Activated CD8-positive, alpha-beta memory T cell treated with anti-CD3 and anti-CD28 coated beads, Interleukin-2, amount 50 U/mL, for 4 hours (primary cell): ENCODE results near the gene MCU.
"Not testable (repeated sequence)": the region's sequence is repeated elsewhere in the genome, so short reads cannot be mapped to it uniquely, and the experiment has no call there.

Experiments
- DNase-seq: peaks from one replicate; pipeline ENCODE4 v3.0.0-alpha.2; 2020

The MCU gene

DNA sequence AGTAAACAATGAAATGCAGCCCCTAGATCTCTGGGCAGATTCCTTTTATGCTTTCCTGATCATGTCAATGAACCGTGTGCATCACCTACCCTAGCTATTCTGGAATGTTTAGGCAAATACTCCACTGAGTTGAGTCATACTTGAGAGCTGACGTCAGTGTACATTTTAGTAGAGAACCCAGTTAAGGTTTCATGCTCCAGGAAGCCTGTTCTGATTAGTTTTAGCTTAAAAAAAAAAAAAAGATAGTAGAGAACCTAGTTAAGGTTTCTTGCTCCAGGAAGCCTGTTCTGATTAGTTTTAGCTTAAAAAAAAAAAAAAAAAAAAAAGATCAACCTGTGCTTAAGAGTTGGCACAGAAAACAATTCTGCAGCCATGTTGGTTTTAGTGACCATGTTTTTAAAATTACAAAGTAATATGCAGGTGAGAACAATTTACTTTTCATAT lies 3.7 kb upstream of the MCU start:
- DNase-seq: no peak

DNA sequence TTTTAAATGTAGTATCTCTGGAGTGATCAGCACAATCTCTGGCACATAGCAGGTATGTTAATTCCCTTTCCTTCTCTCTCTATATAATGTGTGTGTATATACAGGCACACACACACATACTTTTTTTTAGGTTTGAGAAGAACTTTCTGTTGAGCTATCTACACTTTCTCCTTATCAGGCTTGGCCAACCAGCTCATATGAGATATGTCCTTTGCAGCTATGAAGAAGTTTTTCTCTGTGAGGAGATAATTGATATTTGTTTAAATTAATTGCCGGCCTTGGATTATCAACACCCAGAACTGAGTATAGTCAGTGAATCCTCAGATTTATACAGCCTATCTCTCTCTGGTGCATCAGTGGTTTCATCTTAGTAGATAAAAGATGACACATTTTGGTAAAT lies 2.3 kb upstream of the MCU start:
- no peak for DNase-seq

DNA sequence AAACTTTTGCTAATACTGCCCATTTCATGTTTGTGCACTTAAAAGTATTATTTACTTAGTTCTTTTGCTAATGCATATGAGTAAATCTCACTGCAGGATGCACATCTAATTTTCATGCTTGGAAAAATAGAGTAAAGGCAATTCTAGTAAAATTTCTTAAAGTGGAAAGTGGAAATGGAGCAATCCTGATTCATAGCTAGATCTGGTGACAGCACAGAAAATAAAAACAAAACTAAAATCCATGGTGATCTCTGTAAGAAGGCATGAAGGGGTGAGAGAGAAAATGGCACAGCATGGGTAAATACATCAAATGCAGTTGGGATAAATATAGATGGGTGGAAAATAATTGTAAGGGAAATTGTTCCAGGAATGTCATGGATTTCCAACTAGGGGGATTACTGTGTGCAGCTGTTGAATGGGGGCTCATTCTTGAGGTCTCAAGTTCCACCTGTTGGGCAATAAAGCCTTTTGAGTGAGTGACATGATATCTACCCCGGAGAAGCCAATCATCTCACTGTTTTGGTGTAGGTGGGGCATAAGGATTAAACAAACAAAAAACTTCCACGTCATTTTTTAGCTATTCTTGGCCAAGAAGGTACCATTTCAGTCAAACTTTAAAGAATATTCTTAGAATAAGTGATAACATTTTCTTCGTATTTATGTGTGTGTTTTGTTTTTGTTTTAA lies 1.7 kb upstream of the MCU start:
- DNase-seq: no peak

- no peak for DNase-seq
These were observed 477 bp upstream of the MCU start for GRCh38 chr10:72691470-72691862.

- DNase-seq: no peak
These were observed 726 bp downstream of the MCU start for GRCh38 chr10:72692744-72692993.

DNA sequence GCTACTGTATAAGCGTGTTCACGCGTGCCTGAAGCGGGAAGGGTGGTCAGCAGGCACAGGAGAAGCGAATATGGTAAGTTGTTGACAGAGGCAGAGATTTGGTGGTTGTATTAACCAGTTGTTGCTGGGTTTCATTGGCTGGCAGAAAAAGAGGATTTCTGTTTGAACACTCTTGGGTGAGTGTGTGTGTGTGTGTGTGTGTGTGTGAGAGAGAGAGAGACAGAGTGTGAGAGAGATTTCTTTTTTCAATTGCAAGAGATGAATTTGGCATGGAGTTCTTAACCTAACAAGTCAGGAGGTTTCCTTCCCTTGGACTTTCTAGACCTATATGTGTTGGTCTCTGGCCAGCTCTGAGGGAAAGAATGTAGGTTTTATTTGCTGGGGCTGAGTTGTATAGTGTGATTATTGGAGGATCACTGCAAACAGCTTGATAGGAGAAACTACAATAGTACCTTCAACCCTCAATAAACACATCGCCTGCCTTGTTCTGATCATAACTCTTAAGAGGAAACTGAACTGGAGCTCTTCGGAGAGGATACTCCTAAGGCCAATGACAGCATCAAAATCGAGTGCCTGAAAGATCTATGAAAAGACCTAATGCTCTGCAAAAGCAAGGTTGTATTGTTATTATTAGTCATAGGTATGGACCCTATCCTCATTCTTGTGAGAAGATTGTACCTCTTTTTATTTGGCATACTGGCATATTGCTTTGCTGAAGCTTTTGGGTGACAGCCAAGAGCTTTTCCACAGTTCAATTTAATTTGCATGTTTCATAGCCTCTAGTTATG lies 1.2 kb downstream of the MCU start:
- DNase-seq: no peak

GRCh38 chr10:72694476-72695369 lies 2.8 kb downstream of the MCU start:
- no peak for DNase-seq

- DNase-seq: no peak
These were observed 3.6 kb downstream of the MCU start for GRCh38 chr10:72695496-72695895.

DNA sequence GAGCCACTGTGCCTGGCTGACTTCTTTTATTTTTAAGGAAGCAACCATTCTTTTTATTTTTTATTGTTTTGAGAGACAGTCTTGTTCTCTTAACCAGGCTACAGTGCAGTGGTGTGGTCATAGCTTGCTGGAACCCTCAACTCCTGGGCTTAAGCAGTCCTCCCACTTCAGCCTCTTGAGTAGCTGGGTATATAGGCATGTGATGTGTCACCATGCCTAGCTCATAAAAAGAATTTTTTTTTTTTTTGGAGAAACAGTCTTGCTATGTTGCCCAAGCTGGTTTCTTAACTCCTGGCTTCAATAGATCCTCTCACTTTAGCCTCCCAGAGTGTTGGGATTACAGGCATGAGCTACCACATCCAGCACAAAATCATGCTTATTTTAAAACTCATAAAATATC lies 5.8 kb downstream of the MCU start:
- no peak for DNase-seq

- DNase-seq: not testable (repeated sequence)
These were observed 10.5 kb downstream of the MCU start for GRCh38 chr10:72702465-72702864.

- DNase-seq: no peak
These were observed 11.1 kb downstream of the MCU start for GRCh38 chr10:72702868-72703581.

GRCh38 chr10:72704117-72704516 lies 12.2 kb downstream of the MCU start:
- DNase-seq: no peak

DNA sequence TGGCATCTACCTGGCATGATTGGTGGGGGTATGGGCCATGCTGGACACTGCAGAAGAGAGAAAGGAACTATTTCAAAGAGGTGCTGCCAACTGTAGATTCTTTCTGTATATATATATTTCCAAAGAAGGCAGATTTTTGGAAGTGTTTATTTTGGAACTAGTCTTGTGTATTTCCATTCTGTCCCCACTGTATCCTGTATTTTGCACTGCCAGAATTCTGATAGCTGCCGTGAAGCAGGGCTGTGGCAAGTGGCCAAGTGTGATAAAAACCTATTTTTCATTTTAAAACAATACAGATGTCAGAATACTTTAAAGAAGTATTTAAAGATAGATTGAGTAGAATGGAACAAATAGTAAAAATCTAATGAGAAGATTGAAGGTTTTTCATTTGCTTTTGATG lies 17.1 kb downstream of the MCU start:
- DNase-seq: no peak

- DNase-seq: no peak
These were observed 20.2 kb downstream of the MCU start for GRCh38 chr10:72712136-72712535.

DNA sequence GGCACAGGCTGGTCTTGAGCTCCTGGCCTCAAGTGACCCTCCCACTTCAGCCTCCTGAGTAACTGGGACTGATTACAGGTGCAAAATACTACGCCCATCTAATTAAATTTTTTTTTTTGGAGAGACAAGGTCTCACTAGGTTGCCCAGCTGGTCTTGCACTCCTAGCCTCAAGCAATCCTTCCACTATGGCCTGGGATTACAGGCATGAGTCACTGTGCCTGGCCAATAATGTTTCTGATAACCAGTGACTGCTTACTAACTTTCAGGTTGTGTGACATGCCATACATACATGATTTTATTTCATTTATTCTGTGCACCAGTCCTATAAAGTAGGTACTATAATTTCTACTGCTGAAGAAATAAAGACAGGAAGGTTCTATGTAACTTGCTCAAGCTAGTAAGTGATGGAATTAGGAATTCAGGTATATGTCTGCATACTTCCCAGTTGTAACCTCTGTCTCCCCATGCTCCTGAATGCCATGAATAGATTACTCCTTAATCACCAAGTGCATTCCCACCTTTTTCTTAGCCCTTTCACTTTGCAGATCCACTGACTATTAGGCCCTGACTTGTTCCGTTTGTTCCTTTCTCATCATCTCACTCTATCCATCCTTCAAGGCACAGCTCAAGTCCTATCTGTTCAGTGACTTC lies 28.1 kb downstream of the MCU start:
- DNase-seq: no peak

- no peak for DNase-seq
These were observed 29.1 kb downstream of the MCU start for GRCh38 chr10:72720814-72721660.

DNA sequence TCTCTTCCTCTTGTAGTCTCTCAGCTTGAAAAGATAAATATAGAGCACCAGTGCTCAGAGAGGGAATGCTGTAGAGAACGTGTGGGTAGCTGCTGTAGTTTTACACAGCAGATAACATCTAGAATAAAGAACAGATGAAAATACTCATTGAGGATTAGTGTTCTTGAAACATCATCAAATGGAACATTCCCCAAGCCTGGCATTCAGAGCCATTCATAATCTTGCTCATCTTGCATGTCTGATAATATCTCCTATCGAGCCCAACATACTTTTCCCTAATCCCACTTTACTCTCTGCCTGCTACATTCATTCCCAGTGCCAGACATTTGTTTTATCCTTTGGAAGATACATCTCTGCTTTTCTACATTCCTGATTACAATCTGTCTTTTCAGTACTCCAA lies 35.2 kb downstream of the MCU start:
- DNase-seq: no peak

GRCh38 chr10:72728462-72728861 lies 36.5 kb downstream of the MCU start:
- no peak for DNase-seq

GRCh38 chr10:72729528-72729927 lies 37.6 kb downstream of the MCU start:
- no peak for DNase-seq

DNA sequence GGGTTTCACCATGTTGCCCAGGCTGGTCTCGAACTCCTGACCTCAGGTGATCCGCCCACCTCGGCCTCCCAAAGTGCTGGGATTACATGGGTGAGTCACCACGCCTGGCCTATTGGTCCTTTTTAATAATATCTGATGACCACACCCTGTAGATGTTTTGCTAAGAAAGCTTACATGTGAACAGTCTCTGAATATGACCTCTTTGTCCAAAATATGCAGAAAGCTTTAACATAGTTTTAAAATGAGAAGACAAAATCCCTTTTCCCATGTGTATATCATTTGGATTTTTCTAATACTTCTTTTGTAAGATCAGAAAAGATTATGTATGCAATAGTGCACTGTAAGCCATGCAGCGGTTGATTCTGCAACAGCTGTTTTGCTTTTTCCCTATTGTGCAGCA lies 38.5 kb downstream of the MCU start:
- DNase-seq: no peak

DNA sequence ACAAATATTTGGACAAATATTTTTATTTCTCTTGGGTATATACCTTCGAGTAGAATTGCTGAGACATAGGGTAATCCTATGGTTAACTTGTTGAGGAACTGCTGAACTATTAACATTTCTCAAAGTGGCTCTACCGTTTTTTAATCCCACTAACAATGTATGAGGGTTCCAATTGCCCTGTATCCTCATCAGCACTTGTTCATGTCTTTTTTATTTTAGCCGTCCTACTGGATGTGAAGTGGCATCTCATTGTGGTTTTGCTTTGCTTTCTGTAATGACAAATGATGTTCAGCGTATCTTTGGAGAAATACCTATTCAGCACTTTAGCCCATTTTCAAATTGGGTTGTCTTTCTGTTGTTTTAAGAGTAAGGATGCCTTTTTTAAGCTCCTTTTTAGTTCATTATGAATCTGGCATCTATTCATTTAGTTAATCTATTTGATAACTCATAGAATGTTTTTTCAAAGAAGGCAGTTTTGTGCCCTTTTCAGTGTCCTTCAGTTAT lies 40.0 kb downstream of the MCU start:
- no peak for DNase-seq

- DNase-seq: no peak
These were observed 40.6 kb downstream of the MCU start for GRCh38 chr10:72732521-72732920.
